OCI-LY3 (cell line): ENCODE data around the gene ERAS.

Experiments
- CTCF ChIP-seq: fragments of 200-600, 300-600 bp; sonication (generic); IDR thresholded peaks from 2 replicates; pipeline ENCODE4 v1.5.1; 2014; ENCODE audit warnings: antibody characterized with exemption, low read length, low read depth
- EZH2phosphoT487 ChIP-seq: fragments of 200-600 bp; shearing (Covaris generic); IDR thresholded peaks from 2 replicates; pipeline ENCODE4 v1.6.1; 2018; ENCODE audit warnings: antibody characterized with exemption, mixed run types, low read depth

- TF ChIP-seq CTCF (no peak), EZH2phosphoT487 (no peak)
These were observed 35.8 kb upstream of the ERAS start for GRCh38 chrX:48790477-48790876.
